Activated CD4-positive, CD25-positive, alpha-beta regulatory T cell treated with anti-CD3 and anti-CD28 coated beads, Interleukin-2, amount 50 U/mL, for 72 hours (primary cell): ENCODE results near the gene RERE.

Source experiments
- DNase-seq: peaks from one replicate; pipeline ENCODE4 v3.0.0; 2021

The RERE gene

DNA sequence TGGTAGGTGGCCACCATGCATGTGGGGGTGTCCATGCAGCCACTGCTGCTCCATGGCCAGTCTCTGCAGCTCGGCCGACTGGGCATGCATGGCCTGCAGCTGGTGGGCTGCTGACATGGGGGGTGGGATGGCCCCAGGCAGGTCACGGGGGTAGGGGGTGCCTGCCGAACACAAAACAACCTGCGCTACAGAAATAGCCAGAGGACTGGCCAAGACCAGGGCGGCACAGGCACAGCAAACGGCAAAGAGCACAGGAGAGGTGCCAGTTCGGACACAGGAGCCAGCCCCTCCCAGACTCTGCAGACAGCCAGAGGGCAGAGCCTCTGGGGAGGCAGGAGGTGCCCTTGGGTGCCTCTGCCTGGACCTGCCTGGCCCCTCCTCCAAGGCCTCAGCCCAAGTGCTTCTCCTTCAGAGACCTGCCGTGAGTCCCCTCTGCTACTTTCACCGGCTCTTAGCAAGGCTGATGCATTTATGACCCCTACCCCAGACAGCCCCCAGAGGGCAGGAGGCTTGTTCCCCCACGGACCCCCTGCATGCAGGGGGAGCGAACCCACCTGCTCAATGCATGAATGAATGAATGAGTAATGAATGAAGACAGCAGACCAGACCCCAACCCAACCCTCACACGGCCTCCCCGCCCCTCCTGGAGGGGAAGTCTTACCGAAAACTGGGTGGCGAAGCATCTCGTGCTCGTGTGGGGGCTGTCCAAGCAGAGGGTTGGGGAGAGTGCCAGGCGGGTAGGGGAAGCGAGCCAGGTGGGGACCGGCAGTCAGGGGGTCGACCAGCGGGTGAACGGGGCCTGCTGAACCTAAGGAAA, 461.8 kb downstream of the RERE start:
- no peak for DNase-seq

DNA sequence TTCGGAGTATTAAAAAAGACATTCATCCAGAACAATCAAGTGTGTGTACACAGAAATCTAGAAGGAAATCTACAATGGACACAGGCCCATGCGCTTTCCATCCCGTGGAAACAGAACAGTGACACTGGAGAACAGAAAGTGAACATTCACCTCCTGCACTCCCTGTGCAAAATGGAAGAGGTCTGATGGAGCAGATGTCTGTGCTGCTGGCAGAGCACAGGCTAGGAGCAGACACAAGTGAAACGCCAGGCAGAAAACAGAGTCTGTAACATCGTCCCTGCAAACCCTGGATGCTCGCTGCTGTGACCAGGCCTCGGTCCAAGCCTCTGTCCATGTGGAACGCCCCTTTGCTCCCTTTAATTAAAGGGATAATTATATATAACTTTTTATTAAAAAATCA, 463.4 kb downstream of the RERE start:
- no peak for DNase-seq

DNA sequence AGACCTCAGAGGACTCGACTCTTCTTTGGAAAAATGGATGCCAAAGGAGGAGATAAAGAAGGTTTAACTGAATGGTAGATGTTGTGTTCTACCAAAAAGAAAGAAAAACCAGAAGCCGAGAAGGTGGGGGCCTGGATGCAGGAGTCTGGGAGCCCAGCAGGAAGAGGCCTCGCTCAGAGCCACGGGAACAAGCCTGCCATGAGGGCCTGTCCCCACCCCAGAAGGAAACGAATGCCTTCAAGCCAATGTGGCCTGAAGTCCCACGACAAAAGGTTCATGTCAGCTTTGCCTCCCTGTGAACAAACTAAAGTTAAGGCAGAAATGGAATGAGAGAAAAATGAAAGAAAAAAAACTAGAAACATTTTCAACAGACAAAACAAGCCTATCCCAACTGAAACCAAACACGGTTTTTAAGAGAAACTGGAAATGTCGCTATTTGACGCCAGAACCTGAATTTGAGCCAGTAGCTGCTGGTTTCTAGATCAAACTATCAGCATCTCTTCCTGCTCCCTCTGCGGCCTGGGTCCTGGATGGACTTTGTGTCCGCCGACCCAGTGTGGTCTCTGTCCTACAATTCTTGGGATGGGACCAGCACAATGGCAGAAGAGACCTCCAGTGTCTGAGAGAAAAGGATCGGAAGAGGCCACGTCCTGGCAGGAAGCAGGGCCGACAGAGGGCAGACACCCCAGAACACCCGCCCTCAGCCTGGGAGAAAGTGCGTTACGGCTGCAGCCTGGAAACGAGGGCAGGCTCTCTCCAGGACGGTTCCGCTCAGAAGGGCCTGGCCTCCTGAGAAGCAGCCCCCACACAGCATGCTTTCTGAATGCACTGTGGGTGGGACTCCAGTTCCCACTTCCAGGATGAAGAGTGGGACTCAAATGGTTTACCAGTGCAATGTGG, 464.3 kb downstream of the RERE start:
- no peak for DNase-seq

DNA sequence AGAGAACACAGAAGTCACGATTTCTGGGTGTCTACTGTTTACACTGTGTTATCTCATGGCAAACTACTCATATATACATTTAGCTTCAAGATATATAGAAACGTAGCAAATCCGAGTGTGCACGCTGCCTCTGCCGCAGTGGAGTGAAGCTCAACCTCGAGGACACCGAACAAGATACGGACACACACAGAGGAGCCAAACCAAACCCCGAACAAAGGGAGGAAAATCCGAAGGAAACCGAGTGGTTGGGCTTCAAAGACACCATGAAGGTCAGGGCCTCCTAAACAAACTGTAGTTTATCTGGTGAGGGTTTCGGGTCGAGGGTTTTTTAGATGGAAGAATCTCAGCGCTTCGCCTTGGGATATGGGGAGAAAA, 465.0 kb downstream of the RERE start:
- DNase-seq, result no peak

DNA sequence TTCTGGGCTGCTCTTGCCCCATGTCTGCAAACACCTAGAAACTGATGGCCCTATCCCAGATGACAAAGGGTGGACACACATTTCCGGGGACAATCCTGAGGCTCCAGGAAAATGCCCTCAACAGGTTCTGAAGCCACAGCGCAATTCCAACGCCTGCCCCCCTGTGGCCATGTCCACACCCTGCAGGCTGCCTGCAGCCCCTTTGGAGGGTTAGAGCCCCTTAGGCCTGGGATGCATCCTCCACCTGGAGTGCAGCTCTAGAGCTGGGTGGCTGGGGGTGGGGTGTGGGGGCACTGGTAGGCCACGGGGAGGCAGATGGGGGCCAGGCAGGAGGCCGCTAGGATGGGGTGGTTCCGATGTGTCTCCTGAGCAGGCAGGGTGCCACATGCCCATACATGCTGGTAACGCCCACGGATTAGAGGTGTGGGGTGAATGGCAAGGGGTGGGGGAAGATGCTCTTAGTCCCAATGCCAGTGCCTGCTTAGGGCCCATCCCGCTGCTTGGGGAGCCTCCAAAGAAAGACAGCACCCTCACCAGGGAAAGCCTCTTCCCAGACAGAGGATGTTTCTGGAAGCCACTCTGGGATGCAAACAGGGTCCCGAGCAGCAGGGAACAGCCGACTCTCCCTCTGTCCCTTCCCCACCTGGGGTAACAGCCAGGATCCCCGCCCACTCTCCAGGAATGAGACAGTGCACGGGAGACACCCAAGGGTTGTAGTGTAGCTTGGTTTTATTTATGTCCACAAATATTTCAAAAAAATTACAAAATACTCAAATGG, 465.6 kb downstream of the RERE start:
- DNase-seq, result no peak

DNA sequence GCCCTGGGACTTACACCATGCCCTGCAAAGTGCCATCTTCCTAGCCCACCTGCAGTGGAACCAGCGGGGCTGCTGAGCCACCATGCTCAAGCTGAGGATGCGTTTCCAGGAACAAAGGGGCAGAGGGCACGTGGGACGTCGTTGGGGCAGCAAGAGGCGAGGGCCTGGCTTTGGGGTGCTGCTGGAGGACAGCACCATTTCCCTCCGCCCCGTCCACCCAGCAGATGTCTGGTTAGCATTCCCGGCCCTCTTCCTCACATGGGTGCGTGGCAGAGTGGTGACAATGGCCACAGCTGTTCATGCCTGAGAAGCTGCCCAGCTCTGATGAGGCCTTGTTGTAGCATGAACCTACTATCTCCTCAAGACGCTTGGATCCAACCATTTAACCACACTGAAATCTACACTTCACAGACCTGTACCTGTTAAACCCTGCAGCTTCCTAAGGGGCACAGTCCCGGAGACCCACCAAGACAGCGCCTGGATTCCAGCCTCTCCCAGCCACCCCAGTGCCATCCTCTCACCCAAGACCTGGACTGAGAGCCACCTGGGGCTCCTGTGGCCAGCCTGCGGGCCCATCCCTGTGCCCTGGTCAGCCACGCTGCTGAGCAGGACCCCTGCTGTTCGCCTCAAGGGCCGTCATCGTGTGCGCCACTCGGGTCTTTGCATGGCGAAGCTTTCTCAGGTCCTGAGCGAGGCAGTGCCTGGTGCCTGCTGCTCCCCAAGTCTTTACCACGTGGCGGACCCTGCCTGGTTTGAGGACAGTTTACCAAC, 466.3 kb downstream of the RERE start:
- no peak for DNase-seq

DNA sequence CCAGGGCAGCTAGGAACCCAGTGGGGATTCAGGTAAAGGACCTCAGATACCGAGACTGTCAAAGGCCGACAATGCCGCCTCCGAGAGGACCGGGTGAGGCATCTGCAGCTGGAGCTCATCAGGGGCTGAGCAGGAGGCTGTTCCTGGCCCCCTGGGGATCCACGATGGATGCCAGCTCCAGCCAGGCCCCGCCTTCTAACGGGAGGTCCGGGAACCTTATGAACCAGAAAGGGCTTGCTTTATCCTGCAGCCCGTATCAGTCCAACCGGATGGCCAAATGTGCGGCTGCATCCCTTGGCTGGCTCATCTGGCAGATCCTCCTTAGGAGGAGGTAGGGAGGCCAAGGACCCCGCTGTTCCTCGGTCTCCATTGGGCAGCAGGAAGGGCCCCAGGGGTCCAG, 467.5 kb downstream of the RERE start:
- no peak for DNase-seq

DNA sequence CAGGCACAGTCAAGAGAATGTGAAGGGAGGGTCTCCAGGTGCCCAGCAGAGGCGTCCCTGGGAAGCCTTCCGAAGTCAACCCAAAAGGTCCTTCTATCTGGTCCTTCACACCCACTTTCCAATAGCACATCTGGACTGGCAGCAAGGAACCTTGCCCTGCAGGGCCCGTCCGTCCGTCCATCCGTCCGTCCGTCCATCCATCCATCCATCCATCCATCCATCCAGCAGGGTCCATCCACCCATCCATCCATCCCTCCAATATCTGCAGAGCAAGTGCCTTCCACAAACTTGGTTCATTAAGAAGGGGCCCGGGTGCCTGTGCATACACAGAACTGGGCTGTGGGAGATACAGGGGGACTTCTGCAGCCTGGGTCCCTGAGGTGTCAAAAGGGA, 468.0 kb downstream of the RERE start:
- no peak for DNase-seq

DNA sequence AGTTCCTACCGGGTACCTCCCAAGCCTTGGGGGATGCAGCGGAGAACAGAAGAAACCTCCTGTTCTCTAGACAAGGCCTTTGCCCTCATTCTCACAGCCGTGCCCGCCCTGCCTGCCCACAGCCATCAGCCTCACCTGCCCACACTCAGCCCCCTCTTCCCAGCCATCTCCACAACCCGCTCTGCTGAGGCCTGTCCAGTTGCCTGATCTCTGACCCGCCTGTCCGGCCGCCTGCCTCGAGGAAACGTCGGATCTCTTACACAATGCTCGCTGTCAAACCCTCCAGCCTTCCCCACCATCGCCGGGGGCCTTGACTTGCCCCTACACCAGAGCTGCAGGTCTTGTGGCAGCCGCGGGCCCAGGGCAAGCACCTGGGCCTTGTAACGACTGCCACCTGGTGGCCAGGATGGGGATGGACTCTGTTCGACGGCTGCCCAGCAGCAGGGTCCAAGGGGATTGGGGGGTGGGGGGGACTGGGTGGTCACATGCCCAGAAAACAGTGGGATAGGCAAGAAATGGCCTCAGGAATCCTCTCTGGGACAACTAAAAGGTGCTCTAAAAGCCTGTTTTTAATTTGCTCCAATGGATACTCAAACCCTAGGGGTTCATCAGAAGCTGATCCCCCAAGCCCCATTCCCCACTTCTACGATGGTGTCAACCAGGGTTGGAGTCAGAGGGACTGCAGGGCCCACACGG, 468.5 kb downstream of the RERE start:
- peak; percentile 78 for DNase-seq

DNA sequence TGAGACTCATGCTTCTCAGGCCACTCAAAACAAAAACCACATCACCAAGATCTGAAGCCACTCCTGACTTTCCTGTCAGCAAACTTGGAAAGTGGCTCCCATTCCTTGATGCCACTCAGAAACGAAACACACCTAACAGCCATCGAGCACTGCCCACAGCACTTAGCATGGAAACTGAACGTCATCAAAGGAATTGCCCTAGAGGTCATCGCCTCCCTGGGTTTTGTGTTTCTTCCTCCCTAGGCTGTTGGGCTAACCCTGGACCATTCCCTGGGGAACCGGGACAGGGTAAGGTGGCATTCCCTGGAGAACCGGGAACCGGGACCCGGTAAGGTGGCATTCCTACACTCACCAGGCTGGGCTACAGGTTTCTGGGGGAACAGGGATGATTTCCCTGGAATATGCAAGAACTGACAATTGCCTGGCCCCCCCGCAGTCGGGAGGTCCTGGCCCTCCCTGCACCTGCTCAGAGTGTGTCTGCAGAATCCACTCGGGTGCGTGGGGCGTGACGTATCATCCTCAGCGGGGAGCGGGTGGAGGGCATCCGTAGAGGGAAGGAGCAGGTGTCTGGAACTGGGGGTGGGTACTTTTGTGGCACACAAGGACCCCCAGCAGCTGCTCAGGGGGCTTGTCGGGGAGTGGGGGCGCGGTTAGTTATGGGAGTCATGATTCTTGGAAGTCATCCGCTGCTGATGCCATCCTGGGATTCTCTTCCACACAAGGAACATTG, 469.2 kb downstream of the RERE start:
- no peak for DNase-seq

DNA sequence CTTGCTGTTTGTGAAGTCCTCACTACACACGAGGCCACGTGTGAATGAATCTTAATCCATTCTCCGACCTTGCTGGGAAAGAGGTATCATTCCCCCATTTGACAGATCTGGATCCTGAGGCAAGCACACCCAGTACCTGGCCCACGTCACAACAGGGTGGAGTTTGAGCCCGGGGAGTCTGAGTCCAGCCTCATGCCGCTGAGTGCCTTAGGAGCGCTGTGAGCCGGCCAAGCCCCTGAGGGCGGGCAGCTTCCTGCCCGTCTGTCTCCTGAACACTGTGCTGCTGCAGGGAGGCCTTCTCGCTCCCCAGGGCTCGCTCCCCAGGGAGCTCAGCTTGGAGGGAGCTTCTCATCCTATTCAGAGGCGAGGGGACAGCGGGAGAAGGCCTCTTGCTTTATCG, 469.8 kb downstream of the RERE start:
- DNase-seq, result no peak

DNA sequence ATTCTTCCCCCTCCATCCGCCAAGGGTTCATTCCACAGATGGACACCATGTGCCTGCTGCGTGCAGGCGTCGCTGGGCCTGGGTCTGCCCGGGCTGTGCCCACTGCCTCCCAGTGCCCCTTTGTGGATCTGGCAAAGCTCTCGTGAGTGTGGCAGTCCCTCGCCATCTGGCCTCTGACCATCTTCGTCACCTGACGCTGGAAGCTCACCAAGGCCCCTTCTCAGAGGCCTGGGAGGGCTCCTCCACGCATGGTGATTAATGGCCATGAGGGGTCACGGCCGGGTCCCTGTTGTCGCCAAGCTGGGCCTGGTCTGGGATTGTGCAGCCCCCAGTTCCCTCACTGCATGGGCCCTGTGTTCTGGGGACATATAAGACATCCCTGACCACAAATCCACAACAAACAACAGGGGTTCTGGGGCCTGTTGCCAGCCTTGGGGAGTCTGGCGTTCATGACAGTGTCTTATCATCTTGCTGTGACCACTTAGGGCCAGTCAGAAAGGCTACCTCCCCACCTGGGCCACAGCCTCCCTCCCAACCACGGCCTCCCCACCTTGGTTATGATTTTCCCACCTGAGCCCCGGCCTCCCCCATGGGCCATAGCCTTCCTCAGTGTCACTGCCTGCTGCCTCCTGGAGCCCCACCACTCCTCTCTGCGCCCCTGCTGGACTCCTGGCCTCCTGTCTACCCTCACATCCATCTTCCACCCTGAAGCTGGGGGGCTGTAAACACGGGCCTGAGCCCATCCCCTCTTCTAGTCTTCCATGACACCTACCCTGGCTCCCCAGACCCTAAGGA, 471.6 kb downstream of the RERE start:
- DNase-seq, result no peak

DNA sequence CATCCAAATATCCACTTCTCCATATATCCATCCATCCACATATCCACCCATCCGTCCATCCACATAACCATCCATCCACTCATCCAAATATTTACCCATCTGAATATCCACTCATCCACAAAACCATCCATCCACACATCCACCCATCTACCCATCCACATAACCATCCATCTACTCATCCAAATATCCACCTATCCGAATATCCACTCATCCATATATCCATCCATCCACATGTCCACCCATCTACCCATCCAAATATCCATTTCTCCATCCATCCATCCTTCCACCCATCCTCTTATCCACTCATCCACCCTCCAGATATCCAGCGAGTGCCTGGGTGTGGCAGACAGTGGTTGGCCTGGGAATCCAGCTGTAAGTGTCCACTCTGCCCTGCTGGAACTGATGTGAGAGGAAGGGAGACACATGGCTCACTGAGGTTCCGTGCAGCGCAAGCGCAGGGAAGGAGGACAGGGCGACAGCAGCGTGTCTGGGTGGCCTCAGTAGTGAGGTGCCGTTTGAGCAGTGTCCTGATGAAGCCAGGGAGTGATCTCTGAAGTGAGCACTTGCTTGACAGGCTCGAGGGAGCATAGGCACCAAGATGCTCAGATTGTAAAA, 472.4 kb downstream of the RERE start:
- DNase-seq, result no peak

DNA sequence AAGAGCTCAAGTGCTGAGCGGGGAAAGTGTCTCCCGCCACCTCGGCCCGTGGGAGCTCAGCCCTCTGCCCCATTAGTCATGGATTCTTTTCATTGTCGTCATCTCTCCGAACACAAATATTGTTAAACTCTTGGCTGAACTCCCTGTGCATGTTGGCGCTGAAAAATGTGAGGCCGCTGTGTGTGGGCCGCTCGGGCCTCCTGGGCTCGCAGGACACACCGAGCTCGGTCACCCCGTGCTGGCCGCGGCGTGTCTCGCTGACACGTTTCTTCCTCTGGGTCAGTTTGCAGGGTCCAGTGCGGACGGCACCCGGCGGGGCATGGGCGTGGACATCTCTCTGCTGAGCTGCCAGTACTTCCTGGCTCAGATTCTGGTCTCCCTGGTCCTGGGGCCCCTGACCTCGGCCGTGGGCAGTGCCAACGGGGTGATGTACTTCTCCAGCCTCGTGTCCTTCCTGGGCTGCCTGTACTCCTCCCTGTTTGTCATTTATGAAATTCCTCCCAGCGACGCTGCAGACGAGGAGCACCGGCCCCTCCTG, 473.9 kb downstream of the RERE start:
- no peak for DNase-seq

DNA sequence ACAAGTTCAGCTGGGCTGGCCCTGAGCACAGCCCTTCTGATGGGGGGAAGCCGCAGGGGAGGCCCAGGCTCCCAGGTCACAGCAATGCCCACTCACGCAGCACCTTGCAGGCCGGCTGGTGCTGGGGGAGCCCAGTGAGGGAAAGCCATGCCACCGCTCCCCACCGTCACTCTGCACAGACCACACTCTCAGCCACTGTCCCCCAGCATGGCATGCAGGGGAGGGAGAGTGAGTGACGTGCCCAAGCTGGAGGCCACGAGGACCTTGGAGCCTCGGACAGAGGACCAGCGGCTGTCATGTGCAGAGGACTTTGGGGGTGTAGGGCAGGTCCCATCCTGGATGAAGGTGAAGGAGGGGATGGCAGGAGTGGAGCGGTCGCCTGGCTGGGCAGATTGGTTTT, 474.4 kb downstream of the RERE start:
- DNase-seq, result no peak

DNA sequence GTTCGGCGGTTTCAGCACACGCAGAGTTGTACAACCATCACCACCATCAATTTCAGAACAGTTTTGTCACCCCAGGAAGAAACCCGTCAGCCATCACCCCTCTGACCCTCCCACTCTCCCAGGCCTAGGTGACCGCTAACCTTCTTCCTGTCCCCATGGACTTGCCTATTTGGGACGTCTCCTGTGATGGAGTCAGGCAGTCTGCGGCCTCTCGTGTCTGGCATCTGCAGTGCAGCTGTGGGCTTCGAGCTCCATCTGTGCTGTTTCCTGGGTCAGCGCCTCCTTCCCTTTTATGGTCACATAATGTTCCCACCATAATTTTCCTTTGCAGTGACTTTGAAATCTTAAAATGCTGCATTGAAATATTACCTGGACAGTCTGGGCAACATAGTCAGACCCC, 475.1 kb downstream of the RERE start:
- DNase-seq, result no peak

DNA sequence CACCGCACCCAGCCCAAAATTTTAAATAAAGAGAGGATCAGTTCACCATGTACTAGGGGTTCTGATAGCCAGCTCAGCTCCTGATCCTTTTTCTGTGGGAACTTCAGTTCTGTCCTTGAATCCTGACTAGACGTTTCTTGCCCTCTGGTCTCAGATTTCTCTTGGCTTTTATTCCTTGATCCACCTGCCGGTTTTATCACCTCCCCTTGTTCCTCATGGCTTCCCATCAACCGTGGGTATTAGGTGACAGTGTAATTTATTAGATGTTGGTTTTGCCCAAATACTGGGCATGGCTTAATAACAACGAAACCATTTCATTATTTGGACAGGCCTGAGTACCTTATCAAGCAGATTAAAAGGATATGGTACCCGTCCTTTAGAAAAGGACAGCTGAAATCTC, 477.0 kb downstream of the RERE start:
- DNase-seq, result no peak

DNA sequence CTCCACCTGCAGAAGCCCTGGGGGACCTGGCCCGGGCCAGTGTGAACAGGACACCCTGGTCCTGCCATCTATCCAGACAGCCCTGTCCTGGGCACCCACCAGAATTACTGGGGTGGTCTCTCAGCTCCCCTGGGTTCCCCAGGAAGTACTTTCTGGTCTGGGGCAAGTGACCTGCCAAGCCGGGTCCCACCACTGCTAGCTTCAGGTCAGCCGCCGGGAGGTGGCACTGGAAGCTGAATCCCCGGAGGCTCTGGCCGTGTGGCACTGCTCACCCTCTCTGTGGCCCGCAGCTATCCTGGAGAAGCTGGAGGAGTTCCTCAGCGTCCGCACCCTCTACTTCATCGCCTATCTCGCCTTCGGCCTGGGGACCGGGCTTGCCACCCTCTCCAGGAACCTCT, 478.2 kb downstream of the RERE start:
- no peak for DNase-seq

DNA sequence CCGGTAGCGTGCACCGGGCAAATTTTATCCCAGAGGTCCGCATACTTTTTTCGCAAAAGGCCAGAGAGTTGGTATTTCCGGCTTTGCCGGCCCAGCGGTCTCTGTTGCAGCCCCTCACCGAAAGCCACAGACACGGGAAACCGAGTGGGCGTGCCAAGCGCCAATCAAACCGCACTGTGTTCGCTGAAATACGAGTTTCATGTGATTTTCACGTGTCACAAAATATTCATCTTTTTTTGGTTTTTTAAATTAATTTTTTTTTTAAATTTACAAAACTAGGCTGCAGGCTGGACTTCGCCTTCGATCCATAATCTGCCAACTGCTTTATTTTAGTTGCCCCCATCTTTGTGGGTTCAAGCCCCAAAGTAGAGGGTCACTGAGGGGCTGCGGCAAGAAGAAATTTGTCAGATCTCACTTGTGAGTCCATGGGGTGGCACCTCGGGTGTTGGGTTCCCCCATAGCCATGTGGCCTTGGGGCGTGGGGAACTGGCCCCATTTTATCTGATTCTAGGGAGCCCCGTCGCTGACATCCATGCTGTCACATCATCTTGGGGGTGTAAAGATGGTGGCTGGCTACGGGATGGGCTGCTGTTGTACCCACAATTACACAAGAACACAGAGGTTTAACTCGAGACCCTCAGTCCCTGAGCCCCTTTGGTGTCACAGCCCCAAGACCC, 478.8 kb downstream of the RERE start:
- DNase-seq, result no peak
